HG02885 (cell line): Measurements from ENCODE around the gene ERFL.
"Not testable (repeated sequence)": the region's sequence is repeated elsewhere in the genome, so short reads cannot be mapped to it uniquely, and the experiment has no call there.

Source experiments
- ATAC-seq: cut with Tn5 transposase; IDR thresholded peaks from one replicate; pipeline ENCODE4 v1.9.1; 2021; ENCODE audit warnings: mild to moderate bottlenecking; ENCODE audit not compliant: unreplicated experiment, poor library complexity

The ERFL gene

GRCh38 chr19:41915776-41916414 is 12.4 kb downstream of the ERFL start:
- no peak for ATAC-seq

GRCh38 chr19:41915021-41915775 is 13.1 kb downstream of the ERFL start:
- no peak for ATAC-seq

- ATAC-seq, result not testable (repeated sequence)
Measured at GRCh38 chr19:41914424-41914834, 13.8 kb downstream of the ERFL start.

GRCh38 chr19:41913538-41914423 is 14.5 kb downstream of the ERFL start:
- ATAC-seq, result no peak

- no peak for ATAC-seq
Measured at GRCh38 chr19:41912899-41913537, 15.2 kb downstream of the ERFL start.

GRCh38 chr19:41911889-41912731 is 16.1 kb downstream of the ERFL start:
- no peak for ATAC-seq

- no peak for ATAC-seq
Measured at GRCh38 chr19:41910992-41911888, 17.0 kb downstream of the ERFL start.

GRCh38 chr19:41910240-41910991 is 17.8 kb downstream of the ERFL start:
- ATAC-seq, result no peak

- no peak for ATAC-seq
Measured at GRCh38 chr19:41909706-41910105, 18.5 kb downstream of the ERFL start.

GRCh38 chr19:41908724-41909464 is 19.4 kb downstream of the ERFL start:
- no peak for ATAC-seq

GRCh38 chr19:41907994-41908615 is 20.1 kb downstream of the ERFL start:
- no peak for ATAC-seq

- no peak for ATAC-seq
Measured at GRCh38 chr19:41906916-41907680, 21.2 kb downstream of the ERFL start.

GRCh38 chr19:41906271-41906670 is 22.0 kb downstream of the ERFL start:
- ATAC-seq, result no peak

- no peak for ATAC-seq
Measured at GRCh38 chr19:41905273-41906002, 22.8 kb downstream of the ERFL start.

- no peak for ATAC-seq
Measured at GRCh38 chr19:41904118-41904870, 24.0 kb downstream of the ERFL start.
